Stimulated activated naive CD8-positive, alpha-beta T cell treated with anti-CD3 and anti-CD28 coated beads, Interleukin-15, Interleukin-2, amounts not matched to agents 100 ng/mL and 50 ng/mL, for 24 hours (primary cell): ENCODE data around the gene CCL3.

ENCODE experiments used
- H3K27ac Mint-ChIP-seq: one replicate; pipeline ENCODE4 v1.8.0; 2021; ENCODE audit warnings: mild to moderate bottlenecking, mixed read lengths
- H3K27me3 Mint-ChIP-seq: one replicate; pipeline ENCODE4 v1.8.0; 2021; ENCODE audit warnings: mixed read lengths
- H3K36me3 Mint-ChIP-seq: one replicate; pipeline ENCODE4 v1.8.0; 2021; ENCODE audit warnings: low read depth, mixed read lengths
- H3K4me1 Mint-ChIP-seq: one replicate; pipeline ENCODE4 v1.8.0; 2021; ENCODE audit warnings: low read depth, mixed read lengths
- H3K4me3 Mint-ChIP-seq: one replicate; pipeline ENCODE4 v1.8.0; 2021; ENCODE audit warnings: mild to moderate bottlenecking, mixed read lengths
- H3K9me3 Mint-ChIP-seq: one replicate; pipeline ENCODE4 v1.8.0; 2021; ENCODE audit warnings: mixed read lengths

Gene CCL3

GRCh38 chr17:36055921-36056520 lies 33.9 kb downstream of the CCL3 start:
- Mint-ChIP-seq H3K4me1 (peaks cover 11% of the 10 kb centered on the region), H3K27me3 (peaks cover 21% of the 10 kb centered on the region), H3K4me3 (no peak overlapping the region), H3K9me3 (peaks cover 7% of the 10 kb centered on the region), H3K27ac (peak overlapping the region; percentile 5), H3K36me3 (peaks cover 2% of the 10 kb centered on the region)

- Mint-ChIP-seq H3K27me3 (peaks cover 24% of the 10 kb centered on the region), H3K4me1 (peaks cover 10% of the 10 kb centered on the region), H3K27ac (no peak overlapping the region), H3K4me3 (no peak overlapping the region), H3K9me3 (peaks cover 9% of the 10 kb centered on the region), H3K36me3 (peaks cover 4% of the 10 kb centered on the region)
Observed at GRCh38 chr17:36055171-36055570, 34.8 kb downstream of the CCL3 start.

- peaks cover 22% of the 10 kb centered on the region for H3K9me3 Mint-ChIP-seq
Observed at GRCh38 chr17:36049643-36050042, 40.3 kb downstream of the CCL3 start.

GRCh38 chr17:36048066-36048465 lies 41.9 kb downstream of the CCL3 start:
- Mint-ChIP-seq H3K4me1 (no peaks in the 10 kb centered on the region), H3K9me3 (peaks cover 22% of the 10 kb centered on the region), H3K4me3 (no peak overlapping the region), H3K27me3 (peaks cover 50% of the 10 kb centered on the region), H3K36me3 (peaks cover 4% of the 10 kb centered on the region), H3K27ac (no peak overlapping the region)

More at GRCh38 chr17:36049643-36050042, 40.3 kb downstream of the CCL3 start:
- Mint-ChIP-seq H3K27ac (no peak overlapping the region), H3K4me3 (no peak overlapping the region), H3K27me3 (peaks cover 39% of the 10 kb centered on the region), H3K4me1 (no peaks in the 10 kb centered on the region), H3K36me3 (peaks cover 4% of the 10 kb centered on the region)
